ENCODE measurements around the gene GTPBP8. TPM values are rescaled to one million over a fixed set of nuclear protein-coding genes. Genes with fewer than 3 reads are reported as not detected.

The GTPBP8 gene
- total and polyA plus RNA-seq, 2 of the 13 experiments (the other 11 are each of a cell fraction or from before 2014, with no cell fraction given), result 12.5 to 16.7 TPM

- TF ChIP-seq ZHX1 (CRISPR knock-in tag; IDR thresholded peaks at IDR 0.05; ENCODE audit: low read depth) (peak; percentile 41; the same call in 1 of the 2 replicates), SNAPC4 (CRISPR knock-in tag; IDR thresholded peaks at IDR 0.05) (peak; percentile 53; the same call in 1 of the 2 replicates), FOXJ3 (CRISPR knock-in tag; IDR thresholded peaks at IDR 0.05; ENCODE audit: borderline replicate concordance) (peak; percentile 61; the same call in 1 of the 2 replicates), GMEB1 (CRISPR knock-in tag; IDR thresholded peaks at IDR 0.05; ENCODE audit: borderline replicate concordance) (peak; percentile 90; the same call in 1 of the 2 replicates), ZNF687 (CRISPR knock-in tag; IDR thresholded peaks at IDR 0.05) (peak; percentile 98), ZNF432 (CRISPR knock-in tag; IDR thresholded peaks at IDR 0.05; ENCODE audit: borderline replicate concordance) (no peak), ZNF776 (CRISPR knock-in tag; IDR thresholded peaks at IDR 0.05) (peak; percentile 36; the same call in 1 of the 2 replicates), NFKBIZ (CRISPR knock-in tag; IDR thresholded peaks at IDR 0.05) (0 out of 2 replicates have a peak, but pooled peaks have one; percentile 42), CREB1 (IDR thresholded peaks at IDR 0.05) (peak; percentile 80), CREB1 (CRISPR knock-in tag; IDR thresholded peaks at IDR 0.05) (peak; percentile 94), MAZ (IDR thresholded peaks at IDR 0.05; ENCODE audit: borderline replicate concordance, low read depth, low read length) (no peak), MAZ (CRISPR knock-in tag; IDR thresholded peaks at IDR 0.05; ENCODE audit: low read depth) (peak; percentile 30)
Observed at GRCh38 chr3:112990672-112991602, at the start of gene GTPBP8 (continued).
